NCI-H2107 (cell line): Measurements from ENCODE around the gene UBR4.

Experiments used
- DNase-seq: peaks from one replicate; lab custom pipeline; 2025; lab: John Stamatoyannopoulos, UW

Gene UBR4

DNA sequence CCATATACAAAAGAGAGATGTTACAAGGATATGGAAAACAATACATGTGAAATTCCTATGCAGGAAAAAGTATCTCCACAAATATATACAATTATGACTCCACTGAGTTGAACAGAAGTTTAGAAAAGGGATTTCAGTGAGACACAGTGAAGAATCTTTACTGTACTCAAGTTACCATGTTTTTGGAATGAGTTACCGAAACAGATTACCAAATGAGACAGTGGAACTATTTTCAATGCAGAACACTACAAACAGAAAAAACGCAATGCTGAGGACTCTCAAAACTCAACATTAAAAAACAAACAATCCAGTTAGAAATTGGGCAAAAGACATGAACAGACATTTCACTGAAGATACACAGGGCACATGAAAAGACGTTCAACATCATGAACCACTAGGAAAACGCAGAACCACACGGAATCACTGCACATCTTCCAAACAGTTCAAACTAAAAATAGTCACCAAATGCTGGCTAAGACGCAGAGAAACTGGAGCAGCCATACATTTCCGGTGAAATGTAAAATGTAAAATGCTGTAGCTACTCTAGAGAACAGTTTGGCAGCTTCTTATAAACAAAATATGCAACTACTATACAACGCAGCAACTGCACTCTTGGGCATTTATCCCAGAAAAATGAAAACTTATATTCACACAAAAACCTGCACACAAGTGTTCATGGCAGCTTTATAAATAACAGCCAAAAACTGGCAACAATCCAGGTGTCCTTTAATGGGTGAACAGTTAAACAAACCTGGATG lies 118.7 kb downstream of the UBR4 start:
- DNase-seq: no peak

DNA sequence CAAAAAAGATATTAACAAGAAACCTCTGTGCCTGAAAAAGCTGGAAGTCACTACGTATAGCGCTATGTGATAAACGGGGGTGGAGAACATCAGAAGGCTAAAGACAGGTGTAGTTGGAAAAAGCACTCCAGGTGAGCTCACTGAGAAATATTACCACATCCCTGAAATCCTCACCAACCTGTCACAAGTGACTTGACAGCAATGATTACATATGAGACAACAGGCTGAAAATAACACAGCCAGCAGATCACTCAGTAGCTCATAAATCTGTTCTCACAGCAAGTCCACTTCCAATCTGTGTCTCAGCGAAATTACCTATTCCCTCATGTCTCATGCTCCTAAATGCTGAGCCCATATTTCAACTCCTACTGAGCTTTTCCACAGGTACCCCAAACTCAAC lies 120.5 kb downstream of the UBR4 start:
- no peak for DNase-seq

DNA sequence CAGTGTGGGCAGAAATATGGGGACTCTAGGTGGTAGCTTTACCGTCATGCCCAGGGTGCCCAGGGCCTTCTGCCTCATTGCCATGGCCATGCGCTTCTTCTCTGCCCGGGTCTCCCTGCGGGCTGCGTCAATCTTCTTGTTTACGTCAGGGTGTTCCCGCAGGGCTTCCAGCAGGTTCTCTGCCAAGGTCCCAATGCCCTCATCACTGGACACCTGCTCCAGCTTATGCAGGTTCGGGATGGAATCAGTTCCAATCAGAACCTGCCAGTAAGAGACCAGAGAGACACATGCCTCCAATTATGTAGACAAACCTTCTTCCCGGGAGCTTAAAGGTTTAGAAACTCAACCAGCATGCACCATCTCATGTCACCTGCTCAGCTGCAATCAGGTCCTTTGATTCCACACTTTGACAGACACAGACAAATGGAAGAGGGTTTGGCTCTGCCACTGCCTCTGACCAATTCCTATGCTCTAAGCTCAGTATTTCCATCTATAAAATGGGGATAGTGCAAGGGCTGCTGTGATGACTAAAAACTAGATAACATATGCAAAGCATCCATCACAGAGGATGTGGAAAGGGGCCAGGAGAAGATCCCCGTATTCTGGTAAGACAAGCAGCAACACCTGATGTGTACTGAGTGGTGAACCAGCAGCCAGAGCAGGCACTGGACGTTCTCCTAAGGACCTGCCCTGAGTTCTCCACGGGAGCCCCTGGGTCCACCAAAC lies 121.2 kb downstream of the UBR4 start:
- no peak for DNase-seq

DNA sequence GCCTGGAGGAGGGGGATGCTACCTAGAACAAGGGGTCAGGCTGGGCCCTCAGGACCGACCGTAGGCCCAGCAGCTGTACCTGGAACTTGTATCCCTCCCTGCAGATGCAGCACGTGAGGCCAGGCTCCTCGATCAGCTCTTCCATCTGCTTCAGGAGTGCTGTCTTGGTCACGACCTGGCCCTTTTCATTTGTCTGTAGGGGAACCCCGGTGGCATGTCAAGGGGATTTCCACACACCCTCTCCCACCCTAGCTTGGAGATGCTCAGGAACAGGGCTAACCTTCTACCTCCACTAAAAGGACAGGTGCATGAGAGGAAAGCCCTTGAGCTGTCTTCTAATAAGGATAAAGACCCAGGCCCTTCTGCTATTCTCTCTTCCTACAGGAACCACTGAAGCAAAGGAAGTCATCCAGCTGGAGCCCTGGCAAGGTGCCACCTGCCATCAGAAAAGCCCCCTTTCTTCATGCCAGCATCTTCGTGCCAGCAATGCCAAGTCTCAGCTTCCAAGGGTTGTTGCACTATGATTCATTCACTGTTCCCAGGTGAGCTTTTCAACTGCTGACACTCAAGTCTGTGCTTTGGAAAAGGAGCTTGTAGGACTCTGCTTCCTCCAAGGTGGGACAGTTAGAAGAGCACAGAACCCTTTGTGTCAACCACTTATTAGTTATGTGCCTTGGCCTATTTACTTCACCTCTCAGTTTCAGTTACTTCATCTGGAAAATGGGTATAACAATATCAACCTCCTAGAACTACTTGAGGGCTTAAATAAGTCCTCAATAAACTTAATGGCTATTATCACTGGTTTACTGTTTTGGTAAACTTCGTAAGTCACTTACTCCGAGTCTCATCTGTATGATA lies 122.1 kb downstream of the UBR4 start:
- no peak for DNase-seq

DNA sequence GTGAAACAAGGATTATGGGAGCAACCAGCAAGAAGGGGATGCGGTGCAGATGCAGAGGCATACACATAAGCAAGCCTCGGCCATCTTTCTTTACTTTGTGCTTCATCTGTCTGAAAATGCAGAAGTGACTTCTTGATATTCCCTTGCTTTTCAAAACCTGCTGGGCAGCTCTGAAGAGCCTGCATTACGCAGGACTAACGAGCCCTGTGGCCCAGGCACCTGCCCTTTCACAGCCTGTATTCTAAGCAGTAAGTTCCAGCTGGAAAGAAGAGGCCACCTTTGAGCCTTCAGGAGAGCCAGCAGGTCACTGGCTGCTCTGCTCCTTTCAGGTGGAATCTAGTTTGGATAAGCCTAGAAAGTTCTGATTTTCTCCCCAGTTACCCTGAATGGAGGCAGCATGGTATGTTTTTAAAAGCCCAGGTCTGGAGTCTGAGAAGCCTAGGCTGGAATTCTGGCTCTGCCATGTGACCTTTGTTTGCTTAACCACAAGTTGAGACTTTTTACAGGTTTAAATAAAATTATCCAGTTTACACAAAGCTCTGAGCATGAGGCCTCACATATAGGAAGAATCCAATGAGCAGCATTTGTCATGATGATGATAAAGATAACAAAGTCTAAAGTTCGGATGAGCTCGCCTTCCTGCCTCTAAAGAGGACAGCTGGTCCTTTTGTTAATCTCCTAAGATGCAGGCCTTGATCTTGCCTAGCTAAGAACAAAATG lies 122.9 kb downstream of the UBR4 start:
- DNase-seq: no peak

DNA sequence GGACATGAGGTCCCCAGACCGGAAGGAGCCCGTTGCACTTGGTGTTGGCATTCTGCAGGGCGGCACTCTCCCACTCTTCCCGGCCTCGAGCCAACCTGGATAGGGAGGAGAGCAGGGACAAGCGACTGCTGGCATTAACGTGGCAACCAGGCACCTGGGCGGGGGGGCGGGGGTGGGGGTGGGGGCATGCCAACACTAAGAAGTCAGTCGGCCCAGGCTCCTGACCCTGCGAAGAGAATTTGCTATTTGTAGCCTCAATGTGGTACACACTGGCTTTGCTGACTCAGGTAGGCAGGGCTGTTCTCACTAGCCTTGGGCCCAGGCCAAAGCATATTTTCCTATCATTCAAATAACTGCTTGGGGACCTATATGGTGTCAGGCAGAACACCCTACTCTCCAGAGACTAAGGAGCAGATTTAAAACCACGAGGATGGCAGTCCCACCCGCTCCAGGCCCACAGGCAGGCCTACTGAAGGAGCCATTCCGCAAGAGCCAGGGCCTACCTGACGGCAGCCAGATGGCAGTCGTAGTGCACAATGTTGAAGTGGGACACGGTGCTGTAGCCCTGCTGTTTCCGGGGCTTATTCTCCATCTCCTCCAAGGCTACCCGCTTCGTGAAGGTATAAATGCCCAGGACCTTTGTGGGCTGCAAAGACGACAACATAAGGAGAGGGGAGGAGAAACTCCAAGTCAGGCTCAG lies 123.7 kb downstream of the UBR4 start:
- no peak for DNase-seq

DNA sequence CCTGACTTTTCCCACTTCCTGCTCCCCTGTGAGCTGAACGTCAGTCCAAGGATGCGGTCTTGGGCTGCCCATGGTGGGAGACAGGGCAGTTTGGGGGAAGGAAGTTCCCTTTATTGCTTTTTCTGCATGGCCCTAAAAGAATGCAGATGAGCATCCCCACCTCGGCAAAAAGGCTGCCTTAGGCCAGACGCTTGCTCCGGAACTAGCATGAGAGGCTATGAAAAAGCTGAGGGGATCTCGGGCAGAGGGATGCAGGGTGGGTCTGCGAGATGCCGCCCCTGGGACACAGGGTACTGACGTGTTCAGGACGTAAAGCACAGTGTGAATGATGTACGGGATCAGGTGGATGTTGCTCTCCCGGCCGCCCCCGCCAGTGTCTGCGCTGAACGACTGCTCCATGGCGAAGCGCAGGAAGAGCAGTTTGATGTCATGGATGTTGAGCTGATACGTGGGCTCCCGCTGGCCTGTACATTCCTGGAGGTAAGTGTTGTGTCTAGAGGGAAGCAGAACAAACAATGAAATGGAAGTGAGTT lies 125.8 kb downstream of the UBR4 start:
- DNase-seq: no peak

DNA sequence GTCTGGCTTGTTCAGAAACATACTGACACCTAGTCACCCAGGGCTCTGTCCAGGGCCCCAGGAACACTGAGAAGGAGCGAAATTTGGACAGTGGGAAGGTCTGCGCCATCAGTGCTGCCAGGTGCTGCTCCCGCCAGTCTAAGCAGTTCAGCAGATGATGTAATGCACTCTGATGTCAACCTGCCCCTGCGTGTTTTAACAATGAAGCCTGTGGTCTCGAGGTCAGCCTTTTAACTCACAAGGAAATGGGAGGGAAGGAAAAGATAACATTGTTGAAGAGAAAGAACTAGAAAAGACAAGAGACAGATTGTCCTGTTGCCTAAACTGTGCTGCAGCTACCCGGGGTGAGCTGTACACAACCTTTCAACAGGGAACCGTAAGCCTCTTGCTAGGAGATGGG lies 127.0 kb downstream of the UBR4 start:
- DNase-seq: no peak

DNA sequence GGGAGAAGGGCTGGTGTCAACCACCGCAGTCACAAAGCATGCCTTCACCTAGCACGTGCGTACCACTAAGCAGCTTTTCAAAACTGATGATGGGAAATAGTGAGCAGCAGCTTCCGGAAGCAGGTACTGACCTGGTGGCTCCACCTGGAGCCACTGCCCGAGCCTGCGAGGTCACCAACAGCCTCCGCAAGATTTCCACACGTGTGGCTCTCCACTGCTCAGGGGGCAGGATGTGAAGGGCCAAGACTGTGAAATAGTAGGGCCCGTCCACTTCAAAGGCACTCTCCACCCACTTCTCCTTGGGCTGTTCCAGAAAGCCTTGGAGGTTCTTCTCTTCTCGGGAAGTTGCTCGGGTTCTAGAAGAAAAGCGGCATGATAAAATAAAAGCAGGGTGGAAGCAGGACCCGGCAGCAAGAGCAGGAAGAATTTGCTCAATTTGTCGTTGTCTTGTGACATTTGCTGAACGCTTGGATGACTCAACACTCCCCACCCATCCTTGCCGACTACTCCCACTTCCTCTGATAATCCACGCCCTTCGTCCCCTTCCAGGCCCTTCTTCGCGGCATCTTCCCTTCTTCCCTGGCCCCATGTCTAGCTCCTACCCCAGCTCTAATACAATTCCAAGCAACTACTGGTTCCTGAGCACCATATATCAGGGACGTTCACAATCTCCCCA lies 128.7 kb downstream of the UBR4 start:
- DNase-seq: no peak

DNA sequence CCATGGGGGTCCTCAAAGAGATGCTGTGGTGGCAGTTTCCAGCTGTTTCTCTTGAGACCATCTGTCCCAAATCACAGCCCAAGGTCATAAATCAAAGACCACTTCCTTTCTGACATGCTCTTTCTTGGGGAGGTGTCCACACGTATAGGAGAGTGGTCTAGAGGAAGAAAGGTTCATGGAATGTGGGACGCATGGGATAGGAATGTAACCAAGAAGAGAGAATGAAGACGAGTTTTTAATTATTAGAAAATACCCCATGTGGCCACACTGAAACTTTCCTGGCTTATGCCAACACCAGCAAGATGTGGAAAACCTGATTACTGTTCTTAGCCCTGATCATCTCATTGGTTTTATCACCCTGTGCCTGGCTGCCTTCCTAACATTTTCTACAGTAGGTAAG lies 129.3 kb downstream of the UBR4 start:
- DNase-seq: no peak

DNA sequence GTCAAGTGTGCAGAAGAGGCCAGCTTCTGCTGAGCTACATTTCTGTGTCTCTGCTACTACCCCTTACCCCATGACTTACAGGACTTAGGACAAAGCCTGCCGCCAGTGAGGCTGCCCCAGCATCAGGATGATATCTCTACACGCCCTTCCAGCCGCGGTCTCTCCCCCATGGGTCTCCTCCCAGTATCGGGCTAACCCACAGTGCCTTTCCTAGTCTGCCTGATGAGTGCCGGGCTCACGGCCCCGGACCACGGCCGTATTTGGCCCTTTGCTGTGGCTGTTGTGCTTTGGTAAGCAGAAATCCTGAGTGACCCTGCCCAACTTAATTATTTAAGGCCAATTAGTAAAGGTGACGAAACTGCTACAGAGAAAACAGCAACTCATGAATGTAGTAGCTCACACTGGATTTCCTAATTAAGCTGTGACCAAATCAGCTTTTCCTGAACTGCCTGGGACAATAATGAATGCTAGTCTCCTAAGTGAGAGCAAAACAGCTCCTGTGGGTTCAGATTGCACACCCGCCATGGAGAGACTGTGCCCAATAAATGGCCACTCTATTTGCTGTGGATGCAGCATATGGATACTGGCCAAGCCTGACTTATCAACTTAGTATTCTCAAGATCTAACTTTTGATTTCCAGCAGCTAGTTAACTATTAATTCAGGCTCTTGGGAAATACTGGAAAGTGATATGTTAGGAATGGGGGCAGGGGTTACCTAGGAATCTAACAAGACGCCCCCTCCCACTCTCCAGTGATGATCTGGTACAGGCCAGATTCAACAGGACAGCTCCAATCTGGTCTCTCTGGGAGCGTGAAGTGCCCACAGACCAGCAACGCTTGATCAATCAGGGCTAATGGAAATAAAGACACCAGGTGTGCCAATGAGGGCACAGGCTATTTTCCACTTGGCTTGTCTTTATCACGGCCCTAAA lies 130.3 kb downstream of the UBR4 start:
- no peak for DNase-seq

DNA sequence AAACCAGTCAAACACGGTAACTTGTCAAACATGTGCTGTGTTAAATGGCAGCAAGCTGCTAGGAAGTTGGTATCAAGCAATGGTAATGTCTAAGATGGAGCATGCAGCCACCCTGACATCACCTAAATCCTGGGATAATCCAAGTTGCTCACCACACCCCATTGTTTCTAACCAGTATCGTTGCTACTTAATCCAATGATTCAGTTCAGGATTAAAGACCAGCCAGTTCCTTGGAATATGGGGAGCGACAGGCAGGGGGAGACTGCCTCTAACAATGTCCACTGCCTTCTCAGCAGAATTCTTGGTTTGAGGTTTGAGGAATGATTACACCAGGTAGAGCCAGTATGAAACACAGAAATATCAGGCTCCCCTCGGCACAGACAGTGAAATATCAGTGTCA lies 131.5 kb downstream of the UBR4 start:
- no peak for DNase-seq

DNA sequence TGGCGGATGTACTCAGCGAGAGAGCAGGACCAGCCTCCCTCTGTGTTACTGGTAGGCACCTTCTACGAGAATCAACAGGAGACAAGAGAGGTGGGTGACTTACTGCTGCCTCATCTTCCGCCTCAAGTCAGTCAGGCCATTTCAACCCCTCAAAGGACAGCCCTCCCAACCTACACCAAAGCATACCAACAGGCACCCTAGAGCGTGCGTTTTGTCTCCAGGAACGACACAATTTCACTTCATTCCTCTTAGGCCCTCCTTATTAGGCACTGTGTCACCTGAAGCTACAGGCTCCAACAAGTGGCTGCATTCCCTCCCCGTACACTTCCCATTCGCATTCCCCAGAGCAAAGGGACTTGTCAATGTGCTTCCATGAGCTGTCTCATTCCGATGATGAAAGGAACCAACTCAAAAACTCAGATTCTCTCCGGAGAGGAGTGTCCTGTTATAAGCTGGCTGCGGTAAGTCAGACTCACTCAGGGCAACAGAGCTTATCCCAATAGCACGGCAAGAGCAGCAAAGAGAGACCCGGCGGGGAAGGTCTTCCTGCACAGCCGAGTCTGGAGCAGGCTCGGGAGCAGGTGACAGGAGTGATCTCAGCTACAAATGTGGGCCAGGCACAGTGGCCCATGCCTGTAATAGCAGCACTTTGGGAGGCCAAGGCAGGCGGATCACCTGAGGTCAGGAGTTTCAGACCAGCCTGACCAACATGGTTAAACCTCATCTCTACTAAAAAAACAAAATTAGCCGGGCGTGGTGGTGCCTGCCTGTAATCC lies 133.0 kb downstream of the UBR4 start:
- DNase-seq: no peak

DNA sequence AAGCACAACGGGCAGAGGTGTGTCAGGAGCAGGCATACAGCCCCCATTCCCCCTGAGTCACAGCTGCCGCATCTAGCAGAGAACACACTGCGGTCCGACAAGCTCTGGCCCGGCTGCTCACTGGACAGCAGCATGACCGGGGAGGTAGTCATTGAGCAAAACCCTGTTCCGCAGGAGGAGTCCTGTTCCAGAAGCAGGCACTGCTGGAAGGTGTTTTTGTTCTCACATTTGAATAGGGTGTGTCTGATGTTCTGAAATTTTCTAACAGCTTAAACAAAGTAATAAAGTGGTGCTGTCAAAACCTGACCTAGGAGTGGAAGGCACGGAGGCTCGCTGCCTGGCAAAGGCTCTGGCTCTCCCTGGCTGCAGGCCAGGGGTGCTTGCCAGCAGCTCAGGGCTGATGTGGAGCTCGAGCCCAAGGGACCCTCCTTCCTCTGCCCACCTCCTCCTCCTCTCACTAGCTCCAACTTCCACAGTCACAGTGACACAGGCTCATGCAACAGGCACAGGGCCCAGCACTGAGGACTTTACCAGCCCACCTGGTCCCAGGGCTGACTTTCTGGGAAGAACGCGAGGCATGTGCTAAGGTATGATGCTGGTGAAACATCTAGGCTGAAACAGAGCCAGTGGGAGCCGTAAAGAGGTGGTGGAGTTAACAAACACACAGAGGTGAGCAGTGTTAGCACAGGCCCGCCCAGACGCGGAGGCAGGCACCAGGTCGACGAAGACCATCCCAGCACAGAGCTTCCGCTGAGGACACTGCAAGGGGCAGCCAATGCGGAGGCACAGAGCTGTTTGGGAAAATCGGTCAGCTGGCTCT lies 135.0 kb downstream of the UBR4 start:
- DNase-seq: no peak

DNA sequence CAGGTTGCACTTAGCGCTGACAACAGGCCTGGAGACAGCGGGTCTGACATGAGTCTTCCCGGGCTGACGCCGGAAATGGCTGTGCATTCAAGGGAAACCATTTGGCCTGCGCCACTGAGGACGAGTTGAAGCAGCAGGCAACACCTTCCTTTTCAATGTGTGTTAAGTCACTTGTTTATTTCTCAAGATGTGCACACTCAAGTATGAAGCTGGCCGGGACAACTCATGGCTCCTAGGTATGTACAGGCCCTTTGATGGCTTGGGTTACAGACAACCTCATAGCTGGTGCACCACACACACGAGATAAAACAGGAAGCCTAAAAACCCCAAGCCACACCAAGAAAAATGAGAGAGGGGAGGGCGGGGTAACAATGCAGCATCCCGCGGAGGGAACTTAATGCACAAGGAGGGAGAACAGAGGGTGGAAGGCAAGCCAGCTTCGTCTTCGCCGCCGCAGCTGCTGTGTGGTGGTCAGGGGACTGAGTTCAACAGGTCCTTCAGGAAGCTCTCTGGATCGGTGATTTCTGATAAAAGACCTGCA lies 135.6 kb downstream of the UBR4 start:
- no peak for DNase-seq

DNA sequence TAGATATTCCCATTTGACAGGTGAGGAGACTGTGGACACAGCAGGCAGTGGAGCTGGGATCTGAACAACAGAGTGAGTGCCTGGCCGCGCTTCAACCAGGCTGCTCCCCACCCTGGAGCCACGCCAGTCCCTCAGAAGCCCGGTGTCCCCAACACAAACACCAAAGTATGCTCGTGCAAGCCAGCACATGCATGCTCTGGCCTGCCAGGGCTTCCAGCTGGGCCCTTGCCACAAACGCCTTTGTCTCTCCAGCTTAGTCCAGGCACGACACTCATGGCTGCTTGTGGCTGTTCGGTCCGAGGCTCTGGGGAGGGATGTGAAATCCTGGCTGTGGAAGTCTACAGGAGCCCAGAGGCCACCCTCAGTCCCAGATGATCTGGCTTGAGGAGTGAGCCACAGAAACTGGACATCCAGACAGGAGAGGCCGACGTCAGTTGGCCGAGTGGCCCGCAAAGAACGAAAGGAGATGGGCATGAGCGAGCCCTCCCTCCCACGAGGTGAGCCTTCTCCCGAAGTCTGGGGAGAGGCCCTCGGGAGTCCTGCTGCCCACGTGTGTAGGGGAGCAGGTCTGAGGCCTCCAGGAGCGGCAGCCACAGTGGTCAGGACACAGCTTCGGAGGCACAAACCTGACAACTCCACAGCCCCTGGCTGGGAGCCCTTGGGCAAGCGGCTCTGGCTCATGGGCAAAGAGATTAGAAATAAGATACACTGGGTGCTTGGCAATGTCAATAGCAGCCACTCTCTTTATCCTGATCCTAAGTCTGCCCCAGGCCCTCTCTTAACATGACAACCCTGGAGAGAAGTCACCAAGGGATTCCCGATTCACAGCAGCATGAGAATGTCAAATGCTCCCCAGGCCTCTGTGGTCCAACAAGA lies 136.5 kb downstream of the UBR4 start:
- DNase-seq: no peak
